ENCODE results near the gene ICAM1. TPM values are rescaled to one million over a fixed set of nuclear protein-coding genes. Genes with fewer than 3 reads are reported as not detected.
A peak's percentile ranks its signal among the peaks of the same experiment; 100 is the strongest.
"Not testable (repeated sequence)": the region's sequence is repeated elsewhere in the genome, so short reads cannot be mapped to it uniquely, and the experiment has no call there.

The ICAM1 gene
- total RNA-seq, 1 donor from 2014 or later = 155 TPM

- H3K4me3 ChIP-seq (ENCODE audit: low read depth, low read length) = peak within 1 kb of the TSS; percentile 74
- H3K27me3 ChIP-seq (ENCODE audit: control insufficient read depth, insufficient read depth, low read length) = peaks cover 2% of the 10 kb centered on the region
- no peak for TF ChIP-seq CTCF (IDR thresholded peaks at IDR 0.05; ENCODE audit: insufficient read depth, low read length, poor library complexity, severe bottlenecking)
- no peak for DNase-seq (ENCODE audit: low read depth)
- no peaks in the 10 kb centered on the region for H3K36me3 ChIP-seq (ENCODE audit: control insufficient read depth, insufficient read depth, low read length)
These were observed 39.9 kb upstream of the ICAM1 start, which contains the start of gene S1PR2 for GRCh38 chr19:10230861-10231611. S1PR2 (minus strand) TSS chr19:10231331; CDS start chr19:10224905, 6,426 bp downstream.

GRCh38 chr19:10231612-10232228 is 39.2 kb upstream of the ICAM1 start:
- peak overlapping the region; percentile 74 for H3K4me3 ChIP-seq (ENCODE audit: low read depth, low read length)

GRCh38 chr19:10233946-10234345 is 37.0 kb upstream of the ICAM1 start:
- Histone ChIP-seq H3K4me3 (ENCODE audit: low read depth, low read length) (no peak overlapping the region), H3K27me3 (ENCODE audit: control insufficient read depth, insufficient read depth, low read length) (peaks cover 2% of the 10 kb centered on the region), H3K36me3 (ENCODE audit: control insufficient read depth, insufficient read depth, low read length) (no peaks in the 10 kb centered on the region)
- no peak for TF ChIP-seq CTCF (IDR thresholded peaks at IDR 0.05; ENCODE audit: insufficient read depth, low read length, poor library complexity, severe bottlenecking)
- DNase-seq (ENCODE audit: low read depth) = no peak

More at GRCh38 chr19:10231612-10232228, 39.2 kb upstream of the ICAM1 start:
- no peaks in the 10 kb centered on the region for H3K36me3 ChIP-seq (ENCODE audit: control insufficient read depth, insufficient read depth, low read length)
- peaks cover 2% of the 10 kb centered on the region for H3K27me3 ChIP-seq (ENCODE audit: control insufficient read depth, insufficient read depth, low read length)
- DNase-seq (ENCODE audit: low read depth) = no peak
- no peak for TF ChIP-seq CTCF (IDR thresholded peaks at IDR 0.05; ENCODE audit: insufficient read depth, low read length, poor library complexity, severe bottlenecking)

- DNase-seq (ENCODE audit: low read depth) = no peak
- Histone ChIP-seq H3K4me3 (ENCODE audit: low read depth, low read length) (no peak overlapping the region), H3K36me3 (ENCODE audit: control insufficient read depth, insufficient read depth, low read length) (no peaks in the 10 kb centered on the region), H3K27me3 (ENCODE audit: control insufficient read depth, insufficient read depth, low read length) (peaks cover 2% of the 10 kb centered on the region)
- TF ChIP-seq CTCF (IDR thresholded peaks at IDR 0.05; ENCODE audit: insufficient read depth, low read length, poor library complexity, severe bottlenecking) = no peak
These were observed 35.9 kb upstream of the ICAM1 start for GRCh38 chr19:10235003-10235402.

GRCh38 chr19:10235409-10235808 is 35.5 kb upstream of the ICAM1 start:
- H3K4me3 ChIP-seq (ENCODE audit: low read depth, low read length); DNase-seq (ENCODE audit: low read depth); H3K36me3 ChIP-seq (ENCODE audit: control insufficient read depth, insufficient read depth, low read length); H3K27me3 ChIP-seq (ENCODE audit: control insufficient read depth, insufficient read depth, low read length): not testable (repeated sequence)

GRCh38 chr19:10237702-10238101 is 33.2 kb upstream of the ICAM1 start:
- DNase-seq (ENCODE audit: low read depth) = no peak

More at GRCh38 chr19:10237702-10238101, 33.2 kb upstream of the ICAM1 start:
- H3K36me3 ChIP-seq (ENCODE audit: control insufficient read depth, insufficient read depth, low read length) = no peaks in the 10 kb centered on the region
- H3K4me3 ChIP-seq (ENCODE audit: low read depth, low read length) = no peak overlapping the region
- H3K27me3 ChIP-seq (ENCODE audit: control insufficient read depth, insufficient read depth, low read length) = no peaks in the 10 kb centered on the region
- no peak for TF ChIP-seq CTCF (IDR thresholded peaks at IDR 0.05; ENCODE audit: insufficient read depth, low read length, poor library complexity, severe bottlenecking)
